GM18951 (cell line): Measurements from ENCODE around the gene TTC21A.
A peak's percentile ranks its signal among the peaks of the same experiment; 100 is the strongest.
"Not testable (repeated sequence)": the region's sequence is repeated elsewhere in the genome, so short reads cannot be mapped to it uniquely, and the experiment has no call there.

Source experiments
- POLR2A ChIP-seq: IDR thresholded peaks from 4 replicates; pipeline ENCODE4 v1.6.1; 2011; ENCODE audit warnings: mild to moderate bottlenecking; ENCODE audit not compliant: insufficient read length, insufficient read depth; ENCODE audit errors: extremely low read depth
- in situ Hi-C: fragments of 300-500 bp; cut with MboI; formaldehyde crosslinking; loops from one replicate; pipeline ENCODE4 v1.12.0; 2022; ENCODE audit warnings: low sequenced_read_pairs, mixed read lengths, inconsistent platforms; ENCODE audit not compliant: unreplicated experiment

TTC21A gene

GRCh38 chr3:39170461-39170860, 63.0 kb downstream of the TTC21A start:
- TF ChIP-seq POLR2A, result no peak
- in situ Hi-C loops, result no loop called here

DNA sequence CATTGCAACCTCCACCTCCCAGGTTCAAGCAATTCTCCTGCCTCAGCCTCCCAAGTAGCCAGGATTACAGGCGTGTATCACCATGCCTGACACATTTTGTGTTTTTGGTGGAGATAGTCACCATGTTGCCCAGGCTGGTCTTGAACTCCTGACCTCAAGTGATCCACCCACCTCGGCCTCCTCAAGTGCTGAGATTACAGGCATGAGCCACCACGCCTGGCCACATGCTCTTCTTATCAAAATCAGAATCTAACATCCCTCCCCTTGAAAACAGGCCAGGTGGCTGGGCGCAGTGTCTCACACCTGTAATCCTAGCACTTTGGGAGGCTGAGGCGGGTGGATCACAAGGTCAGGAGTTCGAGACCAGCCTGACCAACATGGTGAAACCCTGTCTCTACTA, 63.4 kb downstream of the TTC21A start:
- in situ Hi-C loops, result not testable (repeated sequence)

- TF ChIP-seq POLR2A, result no peak
- in situ Hi-C loops, result no loop called here
Observed at GRCh38 chr3:39171860-39172259, 64.4 kb downstream of the TTC21A start.

DNA sequence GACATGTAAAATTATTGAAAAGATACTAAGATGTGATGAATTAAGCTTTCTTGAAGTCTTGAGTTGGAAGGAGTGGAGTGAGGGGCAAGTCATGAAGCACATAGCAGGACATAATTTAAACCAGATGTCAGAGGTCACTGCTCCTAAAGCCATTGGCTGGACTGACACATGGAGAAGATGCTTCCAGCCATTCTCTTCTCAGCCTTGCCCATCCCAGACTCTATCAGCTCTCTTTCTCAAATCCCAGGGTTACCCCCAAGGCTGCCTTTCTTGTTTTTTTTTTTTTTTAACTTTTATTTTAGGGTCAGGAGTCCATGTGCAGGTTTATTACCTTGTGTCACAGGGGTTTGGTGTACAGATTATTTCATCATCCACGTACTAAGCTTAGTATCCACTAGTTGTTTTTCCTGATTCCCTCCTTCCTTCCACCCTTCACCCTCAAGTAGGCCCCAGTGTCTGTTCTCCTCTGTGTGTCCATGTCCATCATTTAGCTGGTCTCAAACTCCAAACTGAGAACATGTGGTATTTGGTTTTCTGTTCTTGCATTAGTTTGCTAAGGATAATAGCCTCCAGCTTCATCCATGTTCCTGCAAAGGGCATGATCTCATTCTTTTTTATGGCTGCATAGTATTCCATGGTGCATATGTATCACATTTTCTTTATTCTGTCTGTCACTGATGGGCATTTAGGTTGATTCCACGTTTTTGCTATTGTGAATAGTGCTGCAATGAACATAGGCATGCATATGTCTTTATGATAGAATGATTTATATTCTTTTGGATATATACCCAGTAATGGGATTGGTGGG, 66.0 kb downstream of the TTC21A start:
- in situ Hi-C loops, result no loop called here
- no peak for TF ChIP-seq POLR2A

- TF ChIP-seq POLR2A, result no peak
Observed at GRCh38 chr3:39176025-39176714, 68.7 kb downstream of the TTC21A start.

GRCh38 chr3:39177708-39178332, 70.3 kb downstream of the TTC21A start:
- peak; percentile 66 for TF ChIP-seq POLR2A
- in situ Hi-C loops, result loop anchor here (25.0 kb wide), 1 partner anchor 209 kb away; the partner anchor contains the start of gene SLC25A38

More at GRCh38 chr3:39176025-39176714, 68.7 kb downstream of the TTC21A start:
- in situ Hi-C loops, result loop anchor here (25.0 kb wide), 1 partner anchor 211 kb away; the partner anchor contains the start of gene SLC25A38

GRCh38 chr3:39178553-39178952, 71.1 kb downstream of the TTC21A start:
- in situ Hi-C loops, result loop anchor here (25.0 kb wide), 1 partner anchor 209 kb away; the partner anchor contains the start of gene SLC25A38
- TF ChIP-seq POLR2A, result no peak

DNA sequence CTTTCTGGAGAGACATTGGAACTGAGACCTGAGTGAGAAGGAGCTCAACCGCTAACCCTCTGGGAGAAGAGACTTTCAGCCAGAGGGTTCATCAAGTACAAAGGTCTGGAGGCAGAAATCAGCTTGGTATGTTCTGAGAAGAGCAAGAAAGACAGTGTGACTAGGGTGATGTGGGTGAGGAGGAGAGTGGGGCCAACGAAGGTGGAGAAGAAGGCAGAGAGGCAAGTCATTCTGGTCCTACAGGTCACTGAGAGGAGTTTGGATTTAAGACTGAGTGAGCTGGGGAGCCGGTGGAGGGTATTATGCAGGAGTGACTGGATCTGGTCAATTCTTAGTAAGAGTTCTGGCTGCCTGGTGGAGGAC, 72.7 kb downstream of the TTC21A start:
- in situ Hi-C loops, result loop anchor here (25.0 kb wide), 1 partner anchor 207 kb away; the partner anchor contains the start of gene SLC25A38
- no peak for TF ChIP-seq POLR2A

DNA sequence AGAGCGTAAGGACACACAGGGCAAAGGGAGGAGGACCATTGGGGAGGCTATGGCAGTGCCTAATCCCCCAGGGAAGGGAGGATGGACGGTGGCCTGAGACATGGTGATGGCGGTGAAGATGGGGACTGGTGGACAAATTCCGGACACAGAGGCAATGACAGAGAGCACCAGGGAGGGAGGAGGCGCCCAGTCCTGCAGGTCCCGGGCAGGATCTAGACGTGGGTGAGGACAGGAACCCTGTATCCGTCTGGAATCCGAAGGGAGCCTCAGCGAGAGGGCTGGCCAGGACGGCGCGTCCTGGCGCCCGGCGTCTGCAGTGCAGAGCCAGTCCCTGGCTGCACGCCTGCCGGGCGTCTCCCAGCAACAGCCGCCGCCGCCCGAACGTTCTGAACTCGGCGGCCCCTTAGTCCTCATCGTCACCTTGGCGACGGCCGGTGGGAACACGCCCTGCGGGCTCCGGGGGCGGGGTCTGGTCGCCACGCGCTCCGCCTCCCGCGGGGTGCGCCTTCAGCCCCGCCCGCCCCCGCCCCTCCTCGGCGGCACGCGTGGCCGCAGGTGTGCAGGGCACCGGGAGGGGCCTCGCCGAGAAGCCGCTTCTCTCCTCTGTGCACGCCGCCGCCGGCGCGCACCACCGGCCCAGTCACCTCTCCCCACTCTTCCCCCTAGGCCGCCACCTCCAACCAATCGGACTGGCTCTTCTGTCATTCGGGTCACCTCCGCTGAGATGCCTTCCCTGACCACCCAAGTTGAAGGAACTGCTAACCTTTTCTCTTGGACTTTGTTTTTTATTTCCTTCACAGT, 73.3 kb downstream of the TTC21A start:
- in situ Hi-C loops, result loop anchor here (25.0 kb wide), 1 partner anchor 207 kb away; the partner anchor contains the start of gene SLC25A38
- no peak for TF ChIP-seq POLR2A

DNA sequence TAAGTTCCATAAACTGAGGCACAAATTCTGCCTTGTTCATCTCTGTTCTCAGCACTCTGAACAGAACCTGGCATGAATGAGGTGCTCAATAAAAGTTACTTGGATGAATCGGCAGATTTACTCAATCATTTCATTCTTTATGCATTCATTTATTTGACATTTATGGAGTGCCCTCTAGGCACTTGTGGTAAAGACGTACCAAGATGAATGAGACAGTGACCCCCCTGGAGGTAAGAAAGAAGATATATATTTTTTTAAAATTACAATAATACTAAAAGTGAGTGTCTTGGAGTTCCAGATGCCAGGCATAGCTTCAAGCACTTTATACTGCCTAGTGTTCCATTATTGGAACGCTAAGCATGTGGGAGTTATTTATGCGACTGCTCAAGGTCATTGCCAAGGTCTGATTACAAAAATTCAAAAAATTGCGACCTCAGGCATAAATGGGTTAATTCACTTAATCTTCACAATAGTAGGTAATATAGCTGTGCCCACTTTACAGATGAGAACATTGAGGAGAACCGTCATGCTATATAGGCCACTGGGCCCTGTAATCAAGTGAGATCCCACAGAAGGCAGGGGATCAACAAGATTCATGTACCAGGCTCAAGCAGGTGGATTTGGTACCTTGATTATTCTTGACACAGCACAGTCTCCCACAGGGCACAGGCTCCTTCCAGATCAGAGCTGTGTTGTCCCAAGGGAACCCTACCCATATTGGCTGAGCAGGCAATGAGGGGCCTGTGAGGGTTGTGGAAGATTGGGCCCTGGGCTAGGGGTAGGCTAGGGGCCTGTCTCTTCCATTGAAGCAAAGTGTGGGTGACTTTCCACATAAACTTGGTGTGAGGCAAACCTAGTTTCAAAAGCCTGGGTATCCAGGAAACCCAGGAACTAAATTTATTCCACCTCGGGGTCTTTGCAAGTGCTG, 74.2 kb downstream of the TTC21A start:
- in situ Hi-C loops, result loop anchor here (25.0 kb wide), 1 partner anchor 206 kb away; the partner anchor contains the start of gene SLC25A38
- no peak for TF ChIP-seq POLR2A

DNA sequence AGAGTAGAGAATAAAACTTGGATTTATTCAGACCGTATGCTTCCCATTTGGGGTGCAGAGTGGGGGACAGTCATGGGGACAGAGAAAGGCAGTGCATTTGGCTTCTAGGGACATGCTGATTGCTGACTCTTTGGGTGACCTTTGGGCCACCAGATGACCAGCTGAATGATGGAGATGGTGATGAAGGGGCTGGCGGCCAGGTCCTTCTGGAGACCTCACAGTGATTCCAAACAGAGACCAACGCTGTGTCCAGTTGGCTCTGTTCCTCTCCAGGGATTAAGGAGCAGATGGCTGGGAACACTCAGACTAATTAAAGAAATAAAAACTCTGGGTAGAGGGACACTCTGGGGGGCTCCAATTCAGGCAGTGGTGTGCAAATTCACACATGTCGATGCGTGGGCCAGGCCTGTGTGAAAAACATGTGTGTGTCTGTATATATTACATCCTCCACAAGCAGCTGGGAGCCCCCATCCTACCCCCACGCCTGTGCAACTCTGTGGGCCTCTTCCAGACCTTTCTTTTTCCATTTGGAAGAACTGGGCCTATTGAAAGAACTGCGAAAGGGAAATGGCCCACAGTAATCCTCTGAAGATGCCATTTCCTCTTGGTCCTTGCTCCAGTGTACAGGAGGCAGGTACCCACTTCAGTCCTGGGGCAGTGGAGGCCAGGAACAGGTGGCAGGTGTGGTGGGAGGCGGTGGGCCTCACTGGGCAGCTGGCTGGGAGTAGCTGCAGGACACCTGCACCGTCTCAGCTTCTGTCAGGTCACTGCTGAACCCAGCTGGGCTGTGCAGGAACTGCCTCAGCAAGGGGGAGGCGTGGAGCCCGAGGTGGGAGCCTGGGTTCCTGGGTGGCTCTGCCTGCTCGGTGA, 76.0 kb downstream of the TTC21A start:
- TF ChIP-seq POLR2A, result no peak

More for the DNA sequence above, 76.0 kb downstream of the TTC21A start:
- in situ Hi-C loops, result loop anchor here (25.0 kb wide), 1 partner anchor 204 kb away; the partner anchor contains the start of gene SLC25A38
